Choroid plexus epithelial cell (primary cell): Measurements from ENCODE around the gene GCNT2.
A peak's percentile ranks its signal among the peaks of the same experiment; 100 is the strongest.
"Not testable (repeated sequence)": the region's sequence is repeated elsewhere in the genome, so short reads cannot be mapped to it uniquely, and the experiment has no call there.

ENCODE experiments used
- DNase-seq: peaks from one replicate; pipeline ENCODE4 v3.0.0-alpha.2; 2010; ENCODE audit warnings: low read depth
- H3K4me3 ChIP-seq: 2 replicates; pipeline ENCODE4 v1.5.1; 2011; ENCODE audit warnings: low read depth, mild to moderate bottlenecking, control low read depth, low read length, moderate library complexity
- CTCF ChIP-seq: conservative IDR thresholded peaks from 2 replicates; pipeline ENCODE4 v1.5.1; 2011; ENCODE audit warnings: low read depth, mild to moderate bottlenecking, control low read depth, inconsistent platforms, low read length, moderate library complexity

The GCNT2 gene

GRCh38 chr6:10514049-10514780 lies 6.9 kb upstream of the GCNT2 start:
- no peak overlapping the region for H3K4me3 ChIP-seq
- TF ChIP-seq CTCF = no peak
- no peak for DNase-seq

- TF ChIP-seq CTCF = no peak
- no peak overlapping the region for H3K4me3 ChIP-seq
- no peak for DNase-seq
These were observed 4.2 kb upstream of the GCNT2 start for GRCh38 chr6:10516953-10517352.

GRCh38 chr6:10518557-10519407 lies 2.4 kb upstream of the GCNT2 start:
- H3K4me3 ChIP-seq = no peak overlapping the region
- DNase-seq = peak; percentile 32
- no peak for TF ChIP-seq CTCF

GRCh38 chr6:10519408-10519697 lies 1.8 kb upstream of the GCNT2 start:
- not testable (repeated sequence) for H3K4me3 ChIP-seq, DNase-seq

- DNase-seq = no peak
These were observed 683 bp upstream of the GCNT2 start for GRCh38 chr6:10520468-10520867.

GRCh38 chr6:10522929-10523573 lies 1.9 kb downstream of the GCNT2 start:
- no peak overlapping the region for H3K4me3 ChIP-seq
- no peak for TF ChIP-seq CTCF
- no peak for DNase-seq

More at GRCh38 chr6:10520468-10520867, 683 bp upstream of the GCNT2 start:
- no peak for TF ChIP-seq CTCF
- no peak overlapping the region for H3K4me3 ChIP-seq

GRCh38 chr6:10526156-10526555 lies 5.0 kb downstream of the GCNT2 start:
- no peak for TF ChIP-seq CTCF
- H3K4me3 ChIP-seq = no peak overlapping the region
- peak; percentile 16 for DNase-seq
